Activated CD4-positive, CD25-positive, alpha-beta regulatory T cell treated with anti-CD3 and anti-CD28 coated beads, Interleukin-2, amount 50 U/mL, for 24 hours (primary cell): ENCODE results near the gene CCDC178.
"Not testable (repeated sequence)": the region's sequence is repeated elsewhere in the genome, so short reads cannot be mapped to it uniquely, and the experiment has no call there.

Experiments
- ATAC-seq, 2 donors: fragments of 150-1000 bp; cut with Tn5 transposase; one replicate each; pipeline ENCODE4 v1.10.0; 2021; ENCODE audit warnings: mild to moderate bottlenecking in 1 of 2, moderate library complexity in 1 of 2

Gene CCDC178, protein sequence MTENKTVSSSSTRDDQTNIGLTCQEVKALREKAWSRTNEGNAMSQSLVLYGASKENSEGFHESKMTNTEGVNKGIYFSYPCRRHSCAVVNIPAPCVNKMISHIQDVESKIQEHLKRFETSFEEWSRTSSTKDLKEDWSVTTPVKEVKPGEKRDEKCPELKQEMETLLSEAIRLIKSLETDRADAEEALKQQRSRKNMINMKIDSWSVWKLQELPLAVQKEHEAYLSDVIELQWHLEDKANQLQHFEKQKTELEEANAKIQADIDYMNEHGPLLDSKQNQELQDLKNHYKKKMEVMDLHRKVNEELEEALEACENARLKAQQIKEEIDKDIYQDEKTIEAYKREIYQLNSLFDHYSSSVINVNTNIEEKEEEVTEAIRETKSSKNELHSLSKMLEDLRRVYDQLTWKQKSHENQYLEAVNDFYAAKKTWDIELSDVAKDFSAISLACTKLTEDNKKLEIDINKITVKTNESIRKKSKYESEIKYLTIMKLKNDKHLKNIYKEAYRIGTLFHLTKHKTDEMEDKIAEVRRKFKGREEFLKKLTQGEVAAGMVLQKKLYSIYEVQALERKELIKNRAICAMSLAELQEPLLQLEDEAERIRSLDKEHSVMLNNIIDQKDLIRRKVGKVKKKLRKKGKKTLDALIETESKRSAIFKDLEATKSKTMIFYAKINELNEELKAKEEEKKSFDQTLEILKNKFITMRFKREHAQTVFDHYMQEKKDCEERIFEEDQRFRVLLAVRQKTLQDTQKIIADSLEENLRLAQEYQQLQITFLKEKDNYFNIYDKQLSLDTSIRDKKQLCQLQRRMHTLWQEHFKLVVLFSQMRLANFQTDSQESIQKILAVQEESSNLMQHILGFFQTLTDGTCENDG

DNA sequence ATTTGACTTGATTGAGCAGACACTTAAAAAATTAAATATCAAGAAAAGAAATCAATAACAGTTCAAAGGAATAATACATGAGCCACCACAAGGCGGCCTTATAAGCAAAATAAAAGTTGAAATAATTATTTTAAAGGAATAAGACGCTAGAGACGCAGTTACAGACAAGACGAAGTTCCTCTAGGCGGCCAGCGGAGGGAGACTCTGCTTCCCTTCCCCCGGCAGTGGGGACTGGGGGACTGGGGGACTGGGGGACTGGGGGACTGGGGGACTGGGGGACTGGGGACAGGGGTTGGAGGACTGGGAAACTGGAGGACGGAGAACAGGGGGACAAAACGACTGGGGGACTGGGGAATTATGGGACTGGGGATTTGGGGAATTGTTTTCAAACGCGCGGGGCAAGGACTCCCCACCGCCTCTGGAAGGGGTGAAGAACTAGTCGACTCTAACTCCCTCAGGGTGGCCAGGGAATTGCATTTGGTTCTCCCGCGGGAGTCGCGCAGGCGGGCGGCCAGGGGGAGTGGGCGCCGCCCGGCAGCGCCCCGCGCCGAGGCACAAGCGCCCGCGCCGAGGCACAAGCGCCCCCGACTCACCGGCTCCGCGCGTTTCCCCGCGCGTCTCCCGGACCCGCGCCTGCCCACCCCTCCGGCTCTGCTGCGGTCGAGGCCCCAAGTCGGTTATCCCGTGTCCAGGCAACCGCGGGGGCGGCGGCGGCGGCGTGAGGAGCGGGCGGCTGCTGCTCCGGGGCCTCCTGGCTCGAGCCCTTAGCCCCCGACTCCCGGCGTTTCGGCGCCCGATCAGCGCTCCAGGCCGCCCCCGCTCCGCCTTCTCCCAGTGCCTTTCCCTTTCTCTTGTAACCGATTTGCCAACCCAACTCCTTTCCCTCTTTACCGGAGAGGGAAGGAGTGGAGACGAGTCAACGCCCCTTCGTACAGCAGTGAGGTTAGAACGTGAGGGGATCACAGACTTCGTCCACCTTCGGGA, at the start of gene CCDC178:
TSS of gene CCDC178 (minus strand) at position 662 of the 984 bp plus-strand sequence. CDS start 28,633 bp downstream, outside the sequence.
- ATAC-seq = no peak

DNA sequence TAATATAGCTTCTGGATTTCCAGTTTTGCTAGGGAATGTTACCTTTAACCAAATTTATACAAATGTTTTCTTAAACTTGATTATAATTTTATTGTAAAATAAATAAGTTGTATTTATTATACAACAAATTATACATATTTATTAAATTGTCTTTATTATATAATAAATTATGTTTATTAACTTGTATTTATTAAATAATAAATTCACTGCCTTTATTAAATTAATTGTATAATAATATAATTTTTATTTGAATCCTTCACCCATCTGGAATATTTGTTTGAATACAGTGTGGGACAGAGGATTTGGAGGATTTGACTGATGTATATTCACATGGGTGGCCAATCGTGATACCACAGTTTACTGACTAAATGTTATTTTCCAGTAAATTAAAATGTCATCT, 43.4 kb upstream of the CCDC178 start:
- ATAC-seq = no peak

- ATAC-seq = no peak
Measured at GRCh38 chr18:33472509-33472908, 32.0 kb upstream of the CCDC178 start.

- no peak for ATAC-seq
Measured at GRCh38 chr18:33470216-33470615, 29.7 kb upstream of the CCDC178 start.

DNA sequence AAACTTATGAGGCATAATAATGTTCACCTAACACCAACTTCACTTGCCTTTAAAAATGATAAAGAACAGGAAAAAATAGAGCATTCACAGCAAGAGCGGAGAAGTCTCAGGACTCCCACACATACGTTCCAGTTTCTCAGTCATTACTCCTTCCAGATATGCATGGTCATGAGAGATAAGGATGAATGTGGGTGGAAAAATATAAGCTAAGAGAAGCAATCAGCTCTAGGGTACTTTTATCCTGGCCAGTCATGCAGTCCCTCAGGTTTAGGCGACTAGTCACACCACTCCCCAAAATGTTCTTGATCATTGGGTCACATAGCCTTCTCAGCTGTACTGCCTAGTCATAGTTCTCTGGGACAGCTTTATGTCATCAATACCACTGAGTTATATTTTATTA, 29.2 kb upstream of the CCDC178 start:
- no peak for ATAC-seq

GRCh38 chr18:33467531-33467930, 27.0 kb upstream of the CCDC178 start:
- ATAC-seq = no peak

DNA sequence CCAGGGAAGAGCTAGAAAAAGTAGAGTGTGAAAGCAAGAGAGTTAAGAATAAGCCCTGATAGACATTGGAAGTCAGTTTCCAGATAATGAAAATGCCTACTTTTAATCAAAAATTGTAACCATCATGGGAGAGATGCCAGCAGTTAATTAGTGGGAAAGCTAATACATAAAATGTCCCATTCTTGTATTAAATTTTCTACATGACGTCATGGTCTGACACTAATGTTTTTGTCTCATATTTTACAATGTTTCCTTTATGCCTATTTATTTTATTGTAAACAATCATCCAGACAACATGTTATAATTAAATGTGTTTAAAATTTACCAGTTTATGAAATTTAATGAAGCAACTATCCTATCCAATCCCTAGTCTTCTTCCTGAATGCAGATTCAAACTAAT, 26.3 kb upstream of the CCDC178 start:
- ATAC-seq = no peak

DNA sequence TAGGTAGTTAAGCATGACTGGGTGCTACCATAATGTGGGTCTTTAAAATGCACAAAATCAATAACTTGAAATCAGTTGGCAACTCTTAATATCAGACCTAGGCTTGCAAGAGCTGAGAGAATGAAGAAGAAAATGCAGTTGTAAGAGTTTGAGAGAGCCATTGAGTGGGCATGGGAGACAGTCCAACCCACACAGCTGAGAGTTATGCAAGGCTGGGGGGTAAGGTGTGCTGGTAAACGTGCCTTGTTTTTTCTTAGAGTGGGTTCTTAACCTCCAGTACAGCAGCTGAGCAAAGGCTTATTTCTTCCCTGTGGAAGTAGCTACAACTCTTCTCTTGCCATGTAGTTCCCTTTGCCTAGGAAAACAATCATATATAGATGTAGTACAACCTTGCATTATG, 20.2 kb upstream of the CCDC178 start:
- no peak for ATAC-seq

DNA sequence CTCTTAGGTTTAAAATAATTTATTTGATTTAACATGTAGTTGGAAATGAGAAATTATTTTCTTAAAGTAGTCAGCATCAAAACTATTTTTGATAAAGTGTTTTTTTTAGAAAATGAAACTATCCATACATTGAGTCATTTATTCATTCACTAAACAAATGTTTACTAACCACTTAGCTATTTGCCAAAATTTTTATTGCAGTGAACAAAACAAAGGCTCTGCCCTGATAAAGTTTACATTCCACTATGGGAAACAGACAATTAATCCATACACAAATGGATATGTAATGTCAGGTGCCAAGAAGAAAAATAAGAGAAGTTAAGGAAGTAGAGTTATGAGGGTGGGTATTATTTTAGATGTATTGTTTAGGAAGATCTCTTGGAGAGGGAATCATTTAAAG, 19.1 kb upstream of the CCDC178 start:
- no peak for ATAC-seq

DNA sequence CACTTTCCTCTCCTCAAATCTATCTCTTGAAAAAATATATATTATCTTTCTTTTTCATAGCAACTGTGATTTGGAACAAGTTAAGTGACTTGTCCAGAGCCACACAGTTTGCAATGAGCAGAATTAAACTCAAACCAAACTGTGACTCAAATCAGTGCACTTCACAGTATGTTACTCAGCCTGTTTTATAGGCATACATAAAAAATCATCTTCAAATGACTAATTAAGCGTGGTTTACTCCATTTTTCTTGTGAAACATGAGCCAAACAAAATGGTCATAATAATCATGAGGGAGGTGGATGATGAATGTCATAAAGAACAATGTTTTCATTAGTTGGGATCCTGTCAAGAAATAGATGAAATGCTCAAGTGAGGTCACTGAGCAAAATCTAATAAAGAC, 6.1 kb upstream of the CCDC178 start:
- ATAC-seq = no peak

- no peak for ATAC-seq
Measured at GRCh38 chr18:33444709-33445108, 4.2 kb upstream of the CCDC178 start.

- no peak for ATAC-seq
Measured at GRCh38 chr18:33432857-33433256, 7.7 kb downstream of the CCDC178 start.

- ATAC-seq = no peak
Measured at GRCh38 chr18:33427549-33427948, 13.0 kb downstream of the CCDC178 start.

DNA sequence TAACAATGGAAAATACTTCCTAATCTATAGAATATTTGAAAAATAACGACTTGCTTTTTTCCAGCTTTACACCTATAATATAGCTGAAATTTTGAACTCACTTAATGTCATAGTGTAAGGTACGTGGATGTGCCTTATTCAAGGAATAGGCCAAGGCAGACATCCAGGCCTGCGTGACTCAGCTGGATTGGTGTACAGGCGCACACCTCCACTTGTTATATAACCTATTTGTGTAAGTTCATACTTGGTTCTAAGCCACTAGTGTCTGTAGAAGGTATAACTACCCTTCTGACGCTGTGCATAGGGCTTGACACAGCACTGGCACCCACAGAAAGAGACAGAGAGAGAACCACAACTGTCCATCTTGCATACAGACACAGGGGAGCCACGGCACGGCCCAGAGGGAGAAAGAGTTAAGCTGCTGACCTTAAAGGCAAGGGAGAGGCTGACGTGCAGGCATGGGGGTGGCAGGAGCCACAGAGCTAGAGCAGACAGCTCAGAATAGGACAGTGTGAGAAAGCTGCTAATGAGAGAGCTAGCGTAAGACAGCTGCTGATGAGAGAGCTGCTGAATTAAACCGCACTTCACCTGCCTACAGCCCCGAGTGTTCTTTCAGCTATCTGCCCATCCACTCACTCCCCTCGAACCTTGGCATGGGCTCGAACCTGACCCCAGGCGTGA, 16.1 kb downstream of the CCDC178 start:
- ATAC-seq = no peak

- ATAC-seq = no peak
Measured at GRCh38 chr18:33421225-33421624, 19.3 kb downstream of the CCDC178 start.

GRCh38 chr18:33404244-33404873, 36.2 kb downstream of the CCDC178 start:
- ATAC-seq = no peak

DNA sequence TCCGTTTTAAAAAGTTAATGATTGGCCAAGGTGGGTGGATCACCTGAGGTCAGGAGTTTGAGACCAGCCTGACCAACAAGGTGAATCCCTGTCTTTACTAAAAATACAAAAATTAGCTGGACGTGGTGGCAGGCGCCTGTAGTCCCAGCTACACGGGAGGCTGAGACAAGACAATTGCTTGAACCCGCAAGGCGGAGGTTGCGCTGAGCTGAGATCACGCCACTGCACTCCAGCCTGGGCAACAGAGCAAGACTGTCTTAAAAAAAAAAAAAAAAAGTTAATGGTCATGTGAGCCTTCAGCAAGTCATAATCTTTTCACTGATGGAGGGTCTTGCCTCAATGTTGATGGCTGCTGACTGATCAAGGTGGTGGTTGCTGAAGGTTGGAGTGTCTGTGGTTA, 41.6 kb downstream of the CCDC178 start:
- ATAC-seq = not testable (repeated sequence)

DNA sequence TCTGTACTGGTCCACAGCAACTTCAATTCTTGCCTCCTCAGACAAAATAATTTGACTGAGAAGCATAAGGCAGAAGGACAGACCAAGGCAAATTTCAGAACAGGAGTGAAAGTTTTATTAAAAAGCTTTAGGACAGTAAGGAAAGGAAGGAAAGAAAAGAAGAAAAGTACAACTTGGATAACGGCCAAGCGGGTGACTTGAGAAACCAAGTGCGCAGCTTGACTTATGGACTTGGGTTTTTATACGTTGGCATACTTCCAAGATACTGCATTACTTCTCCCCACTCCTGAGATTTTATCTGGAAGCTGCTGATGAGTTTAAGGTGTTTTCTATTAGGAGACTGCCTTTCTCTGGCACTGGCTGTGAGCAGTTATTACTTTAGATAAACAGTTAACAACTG, 64.7 kb downstream of the CCDC178 start:
- no peak for ATAC-seq

- no peak for ATAC-seq
Measured at GRCh38 chr18:33372442-33372841, 68.1 kb downstream of the CCDC178 start.

GRCh38 chr18:33369711-33370449, 70.6 kb downstream of the CCDC178 start:
- no peak for ATAC-seq

- no peak for ATAC-seq
Measured at GRCh38 chr18:33356735-33357134, 83.8 kb downstream of the CCDC178 start.
